ENCODE measurements around the gene DDRGK1. TPM values are rescaled to one million over a fixed set of nuclear protein-coding genes. Genes with fewer than 3 reads are reported as not detected.

Gene DDRGK1
- total RNA-seq, 1 donor from 2014 or later: 61.4 TPM

DNA sequence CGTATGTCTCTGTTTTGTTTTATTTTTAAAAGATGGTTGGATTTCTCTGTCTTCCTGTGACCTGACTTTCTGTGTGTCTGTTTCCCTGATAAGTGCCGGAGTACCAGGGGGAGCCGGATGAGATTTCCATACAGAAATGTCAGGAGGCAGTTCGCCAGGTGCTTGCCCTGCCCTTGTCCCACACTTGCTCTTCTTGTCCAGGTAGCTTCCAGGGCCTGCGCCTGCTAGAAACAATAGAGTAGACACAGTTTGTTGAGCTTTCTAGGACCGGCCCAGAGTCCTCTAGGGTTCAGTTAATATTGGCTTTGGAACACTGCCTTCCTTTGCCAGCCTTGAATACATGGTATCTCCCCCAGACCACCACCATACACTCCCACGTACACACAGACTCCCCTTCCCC lies 8.7 kb upstream of the DDRGK1 start:
- Histone ChIP-seq H3K27me3 (no peaks in the 10 kb centered on the region), H3K4me1 (peaks cover 25% of the 10 kb centered on the region), H3K4me3 (no peak overlapping the region), H3K9me3 (no peaks in the 10 kb centered on the region), H3K36me3 (no peaks in the 10 kb centered on the region), H3K27ac (no peak overlapping the region)
- DNase-seq (ENCODE audit: extremely low spot score in 2 of 2): no peak
- no peak for TF ChIP-seq POLR2A (IDR thresholded peaks at IDR 0.05)
- TF ChIP-seq POLR2AphosphoS5 (IDR thresholded peaks at IDR 0.05; ENCODE audit: insufficient read depth in 1 of 2, low read depth in 1 of 2): no peak
- TF ChIP-seq, protein P1, sequence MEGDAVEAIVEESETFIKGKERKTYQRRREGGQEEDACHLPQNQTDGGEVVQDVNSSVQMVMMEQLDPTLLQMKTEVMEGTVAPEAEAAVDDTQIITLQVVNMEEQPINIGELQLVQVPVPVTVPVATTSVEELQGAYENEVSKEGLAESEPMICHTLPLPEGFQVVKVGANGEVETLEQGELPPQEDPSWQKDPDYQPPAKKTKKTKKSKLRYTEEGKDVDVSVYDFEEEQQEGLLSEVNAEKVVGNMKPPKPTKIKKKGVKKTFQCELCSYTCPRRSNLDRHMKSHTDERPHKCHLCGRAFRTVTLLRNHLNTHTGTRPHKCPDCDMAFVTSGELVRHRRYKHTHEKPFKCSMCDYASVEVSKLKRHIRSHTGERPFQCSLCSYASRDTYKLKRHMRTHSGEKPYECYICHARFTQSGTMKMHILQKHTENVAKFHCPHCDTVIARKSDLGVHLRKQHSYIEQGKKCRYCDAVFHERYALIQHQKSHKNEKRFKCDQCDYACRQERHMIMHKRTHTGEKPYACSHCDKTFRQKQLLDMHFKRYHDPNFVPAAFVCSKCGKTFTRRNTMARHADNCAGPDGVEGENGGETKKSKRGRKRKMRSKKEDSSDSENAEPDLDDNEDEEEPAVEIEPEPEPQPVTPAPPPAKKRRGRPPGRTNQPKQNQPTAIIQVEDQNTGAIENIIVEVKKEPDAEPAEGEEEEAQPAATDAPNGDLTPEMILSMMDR (IDR thresholded peaks at IDR 0.05): no peak
- intact Hi-C loops (cut with DNase I): no loop called here

DNA sequence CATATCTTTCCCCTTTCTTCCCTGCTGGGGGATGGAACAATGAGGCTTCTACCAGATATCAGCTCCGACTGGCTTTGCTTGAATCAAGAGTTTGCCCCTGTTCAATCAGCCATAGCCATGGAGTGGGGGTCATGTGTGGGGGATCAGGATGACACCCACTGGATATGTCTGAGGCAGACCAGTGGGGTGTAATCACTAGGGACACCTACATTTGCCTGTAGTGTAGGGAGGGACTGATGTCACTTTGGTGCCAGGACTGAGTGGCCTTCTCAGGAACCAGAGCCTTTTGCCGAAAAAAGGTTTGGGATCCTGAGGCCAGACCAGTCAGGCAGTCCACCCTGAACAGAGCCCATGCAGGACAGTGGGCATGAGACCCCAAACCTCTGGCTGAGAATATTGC lies 5.9 kb upstream of the DDRGK1 start:
- Histone ChIP-seq H3K4me1 (peaks cover 24% of the 10 kb centered on the region), H3K4me3 (peak overlapping the region; percentile 66 to 78), H3K27me3 (no peaks in the 10 kb centered on the region), H3K36me3 (no peaks in the 10 kb centered on the region), H3K9me3 (no peaks in the 10 kb centered on the region), H3K27ac (peak overlapping the region; percentile 58)
- no peak for DNase-seq (ENCODE audit: extremely low spot score in 2 of 2)
- no peak for TF ChIP-seq POLR2A (IDR thresholded peaks at IDR 0.05)
- TF ChIP-seq POLR2AphosphoS5 (IDR thresholded peaks at IDR 0.05; ENCODE audit: insufficient read depth in 1 of 2, low read depth in 1 of 2): no peak
- TF ChIP-seq, protein P1 (IDR thresholded peaks at IDR 0.05): no peak
- intact Hi-C loops (cut with DNase I): no loop called here

DNA sequence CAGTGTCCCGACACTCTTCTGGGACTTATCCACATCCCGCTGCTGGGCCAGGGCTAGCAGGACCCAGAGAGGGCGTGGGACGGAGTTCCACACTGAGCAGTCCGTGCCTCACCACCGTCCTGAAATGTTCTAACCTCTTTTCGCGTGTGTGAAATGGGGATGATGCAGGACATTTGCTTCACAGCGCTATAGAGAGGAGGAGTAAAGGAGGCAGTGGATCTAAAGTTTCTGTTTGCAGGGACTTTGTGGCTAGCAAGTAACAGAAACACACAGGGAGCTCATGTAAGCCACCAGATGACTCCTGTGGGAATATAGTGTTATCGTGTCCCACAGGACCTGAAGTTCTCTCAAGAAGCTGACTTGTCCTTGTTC lies 5.5 kb upstream of the DDRGK1 start:
- peak overlapping the region; percentile 58 for H3K27ac ChIP-seq
- TF ChIP-seq, protein P1 (IDR thresholded peaks at IDR 0.05): no peak
- TF ChIP-seq POLR2A (IDR thresholded peaks at IDR 0.05) (no peak), POLR2AphosphoS5 (IDR thresholded peaks at IDR 0.05; ENCODE audit: insufficient read depth in 1 of 2, low read depth in 1 of 2) (no peak)

DNA sequence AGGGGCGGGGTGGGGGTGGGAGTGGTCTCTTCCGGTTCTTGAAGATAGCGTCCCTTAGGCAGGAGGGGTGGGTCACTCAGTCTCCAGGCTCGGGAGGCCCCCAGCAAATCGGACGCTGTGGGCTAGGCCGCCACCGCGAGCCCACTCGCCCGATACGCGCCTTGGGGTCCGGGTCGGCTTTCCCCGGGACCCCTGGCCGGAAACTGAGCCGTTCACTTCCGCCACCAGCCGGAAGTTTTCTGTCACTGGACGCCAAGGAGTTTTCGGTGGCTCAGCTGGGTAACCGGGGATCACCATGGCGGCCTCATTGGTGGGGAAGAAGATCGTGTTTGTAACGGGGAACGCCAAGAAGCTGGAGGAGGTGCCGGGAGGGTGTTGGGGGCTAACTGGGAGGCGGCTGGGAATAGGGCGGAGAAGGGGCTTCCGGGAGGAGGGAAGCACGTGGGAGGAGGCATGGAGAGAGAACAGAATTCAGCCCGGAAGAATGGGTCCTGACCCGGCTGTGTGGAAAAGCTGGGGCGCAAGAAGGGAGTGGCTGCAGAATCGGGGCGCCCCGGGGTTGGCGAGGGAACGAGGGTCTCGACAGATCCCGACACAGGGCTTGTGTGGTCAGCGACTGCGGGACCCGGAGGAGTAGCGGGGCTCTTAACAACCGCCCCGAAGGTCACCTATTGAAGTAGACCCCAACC lies 4.9 kb upstream of the DDRGK1 start, which contains the start of gene ITPA:
Gene ITPA (plus strand): TSS at position 242 of the 689 bp plus-strand sequence. CDS start 54 bp downstream, at position 296.
- Histone ChIP-seq H3K4me3 (peak within 1 kb of the TSS; percentile 66 to 78), H3K27me3 (no peaks in the 10 kb centered on the region), H3K27ac (peak within 1 kb of the TSS; percentile 58), H3K36me3 (no peaks in the 10 kb centered on the region), H3K4me1 (peaks cover 24% of the 10 kb centered on the region), H3K9me3 (no peaks in the 10 kb centered on the region)
- intact Hi-C loops (cut with DNase I): no loop called here
- TF ChIP-seq, protein P1 (IDR thresholded peaks at IDR 0.05): no peak
- TF ChIP-seq POLR2AphosphoS5 (IDR thresholded peaks at IDR 0.05; ENCODE audit: insufficient read depth in 1 of 2, low read depth in 1 of 2): peak in 1 of 2 donors; percentile 54
- no peak for DNase-seq (ENCODE audit: extremely low spot score in 2 of 2)

More for the DNA sequence above, 5.5 kb upstream of the DDRGK1 start:
- Histone ChIP-seq H3K36me3 (no peaks in the 10 kb centered on the region), H3K9me3 (no peaks in the 10 kb centered on the region), H3K27me3 (no peaks in the 10 kb centered on the region), H3K4me3 (peak overlapping the region; percentile 66 to 78), H3K4me1 (peaks cover 24% of the 10 kb centered on the region)
- intact Hi-C loops (cut with DNase I): no loop called here
- DNase-seq (ENCODE audit: extremely low spot score in 2 of 2): no peak

DNA sequence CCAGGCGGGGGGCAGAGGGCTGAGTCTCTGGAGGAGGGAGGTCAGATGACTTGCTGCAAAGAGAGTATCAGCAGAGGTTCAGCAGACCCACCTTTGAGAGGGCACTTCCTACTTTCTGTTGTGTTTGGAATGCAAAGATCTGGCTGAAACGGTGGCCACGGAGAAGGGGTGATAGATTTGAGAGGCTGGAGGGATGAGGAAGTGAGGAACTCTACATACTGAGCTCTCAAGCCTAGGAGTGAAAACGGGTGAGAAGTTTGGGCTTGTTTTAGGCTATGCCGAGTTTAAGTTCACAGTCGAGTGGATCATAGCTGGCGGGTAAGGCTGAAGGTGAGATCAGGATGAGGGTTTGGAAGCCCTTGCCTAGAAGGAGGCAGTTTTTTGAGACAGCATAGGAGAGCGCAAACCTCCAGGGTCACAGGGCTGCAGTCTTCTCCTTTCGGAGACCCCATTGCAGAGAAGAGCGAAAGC lies 4.3 kb upstream of the DDRGK1 start:
- H3K27ac ChIP-seq: peak overlapping the region; percentile 58
- H3K4me3 ChIP-seq: peak overlapping the region; percentile 66 to 78
- H3K27me3 ChIP-seq: no peaks in the 10 kb centered on the region
- TF ChIP-seq, protein P1 (IDR thresholded peaks at IDR 0.05): no peak
- TF ChIP-seq POLR2AphosphoS5 (IDR thresholded peaks at IDR 0.05; ENCODE audit: insufficient read depth in 1 of 2, low read depth in 1 of 2) (no peak), POLR2A (IDR thresholded peaks at IDR 0.05) (no peak)
- intact Hi-C loops (cut with DNase I): no loop called here
- DNase-seq (ENCODE audit: extremely low spot score in 2 of 2): no peak
- peaks cover 26% of the 10 kb centered on the region for H3K4me1 ChIP-seq
- no peaks in the 10 kb centered on the region for H3K9me3 ChIP-seq
- H3K36me3 ChIP-seq: no peaks in the 10 kb centered on the region

Data from vagina (tissue), 2 donors.